HCT116 (cell line): ENCODE results near the gene KRTAP19-4. TPM values are rescaled to one million over a fixed set of nuclear protein-coding genes. Genes with fewer than 3 reads are reported as not detected.
A peak's percentile ranks its signal among the peaks of the same experiment; 100 is the strongest.

ENCODE experiments used
- ATAC-seq: fragments of 200-7000 bp; cut with Tn5 transposase; 2 replicates; pipeline ENCODE4 v1.9.1; 2020; ENCODE audit warnings: mild to moderate bottlenecking, moderate library complexity
- BruUV-seq: library from RNA; stranded (reverse); fragments of 400-500 nt; replicated peaks from 2 replicates; lab custom pipeline; 2021; lab: Mats Ljungman, UMichigan
- CTCF ChIA-PET: fragments of 300-600 bp; sonication (Branson Sonifier 250); formaldehyde crosslinking; loops from one replicate; lab custom pipeline; 2021; ENCODE audit warnings: antibody characterized with exemption; lab: Charles Lee
- POLR2A ChIA-PET: fragments of 300-600, 350-600 bp; sonication (Branson Sonifier 250); formaldehyde crosslinking; loops from one replicate; lab custom pipeline; 2021; ENCODE audit warnings: antibody characterized with exemption; lab: Charles Lee
- RAD21 ChIA-PET, 2 experiments: fragments of 300-600 bp; sonication (Branson Sonifier 250); formaldehyde crosslinking; loops; one replicate each; lab custom pipeline; 2023; ENCODE audit warnings: low total read pairs in 2 of 2; ENCODE audit not compliant: uncharacterized antibody in 2 of 2, unreplicated experiment in 2 of 2, low non-redundant PET in 1 of 2; lab: Charles Lee
- DNase-seq: peaks from one replicate; pipeline ENCODE4 v3.0.0-alpha.2; 2010; ENCODE audit warnings: low read depth, low spot score
- H2AFZ ChIP-seq: fragments of 200-600 bp; shearing (Covaris generic), sonication (generic); 2 replicates; pipeline ENCODE4 v1.6.1; 2017; ENCODE audit warnings: low read depth, mixed run types, mixed read lengths, antibody characterized with exemption, low read length; ENCODE audit not compliant: poor library complexity, severe bottlenecking
- H3K27ac ChIP-seq: 2 replicates; pipeline ENCODE4 v1.5.1; 2012; ENCODE audit warnings: low read depth, low read length
- H3K27me3 ChIP-seq: fragments of 200-600 bp; sonication (generic); 2 replicates; pipeline ENCODE4 v1.6.1; 2016; ENCODE audit warnings: mixed run types, low read length, mixed read lengths; ENCODE audit not compliant: insufficient read depth
- H3K36me3 ChIP-seq, 2 experiments: fragments of 200-500 bp in 1 of 2; fragments of 200-600 bp in 1 of 2; sonication (Bioruptor generic) in 1 of 2; sonication (generic) in 1 of 2; 2 replicates each; pipeline versions ENCODE4 v1.5.1 to v1.6.1; 2014 to 2016; ENCODE audit warnings: low read length in 2 of 2, inconsistent platforms in 1 of 2, mixed read lengths in 1 of 2, mixed run types in 1 of 2; ENCODE audit not compliant: insufficient read depth in 2 of 2, control insufficient read depth in 1 of 2
- H3K4me1 ChIP-seq, 2 experiments: fragments of 200-600 bp in 1 of 2; sonication (generic) in 1 of 2; 2 replicates each; pipeline versions ENCODE4 v1.5.1 to v1.6.1; 2012 to 2017; ENCODE audit warnings: low read length in 2 of 2, inconsistent platforms in 1 of 2, mild to moderate bottlenecking in 1 of 2, mixed read lengths in 1 of 2, mixed run types in 1 of 2, moderate library complexity in 1 of 2; ENCODE audit not compliant: insufficient read depth in 2 of 2, control insufficient read depth in 1 of 2
- H3K4me2 ChIP-seq: fragments of 200-600 bp; sonication (generic); 2 replicates; pipeline ENCODE4 v1.6.1; 2017; ENCODE audit warnings: mixed run types, low read length, mixed read lengths
- H3K4me3 ChIP-seq, 2 experiments: fragments of 200-600 bp in 1 of 2; sonication (generic) in 1 of 2; replicated peaks in 1 of 2; 2 replicates each; pipeline ENCODE4 v1.5.1; 2011 to 2016; ENCODE audit warnings: low read length in 2 of 2, control low read depth in 1 of 2, low read depth in 1 of 2, mild to moderate bottlenecking in 1 of 2, mixed read lengths in 1 of 2, mixed run types in 1 of 2
- H3K79me2 ChIP-seq: fragments of 200-600 bp; sonication (generic); 2 replicates; pipeline ENCODE4 v1.6.1; 2017; ENCODE audit warnings: mild to moderate bottlenecking, mixed run types, low read length, moderate library complexity, mixed read lengths; ENCODE audit not compliant: insufficient read depth
- H3K9ac ChIP-seq: fragments of 200-600 bp; sonication (generic); 2 replicates; pipeline ENCODE4 v1.6.1; 2016; ENCODE audit warnings: low read length, mixed read lengths
- H3K9me2 ChIP-seq: fragments of 200-600 bp; sonication (generic), shearing (Covaris generic); 2 replicates; pipeline ENCODE4 v1.6.1; 2017; ENCODE audit warnings: mixed run types, mild to moderate bottlenecking, moderate library complexity; ENCODE audit not compliant: insufficient read depth
- H3K9me3 ChIP-seq, 2 experiments: fragments of 200-500 bp in 1 of 2; fragments of 200-600 bp in 1 of 2; sonication (Bioruptor generic) in 1 of 2; sonication (generic) in 1 of 2; 2 replicates each; pipeline ENCODE4 v1.6.1; 2014 to 2017; ENCODE audit warnings: low read length in 2 of 2, mixed read lengths in 2 of 2, inconsistent platforms in 1 of 2, low read depth in 1 of 2, mild to moderate bottlenecking in 1 of 2, mixed run types in 1 of 2, moderate library complexity in 1 of 2; ENCODE audit not compliant: control insufficient read depth in 1 of 2, insufficient read depth in 1 of 2
- H4K20me1 ChIP-seq: fragments of 200-600 bp; sonication (generic), shearing (Covaris generic); 2 replicates; pipeline ENCODE4 v1.6.1; 2017; ENCODE audit warnings: mixed run types, mild to moderate bottlenecking, moderate library complexity; ENCODE audit not compliant: insufficient read depth
- CTCF ChIP-seq, 3 experiments: fragments of 200-600 bp in 1 of 3; sonication (generic) in 1 of 3; IDR thresholded peaks in 2 of 3; conservative IDR thresholded peaks in 1 of 3; 2 replicates each; pipeline ENCODE4 v1.5.1; 2012 to 2017; ENCODE audit warnings: low read depth in 2 of 3, low read length in 2 of 3, antibody characterized with exemption in 1 of 3, borderline replicate concordance in 1 of 3, control low read depth in 1 of 3, mild to moderate bottlenecking in 1 of 3, mixed read lengths in 1 of 3, mixed run types in 1 of 3, moderate library complexity in 1 of 3; ENCODE audit not compliant: insufficient read depth in 1 of 3
- MAX ChIP-seq: IDR thresholded peaks from 2 replicates; pipeline ENCODE4 v1.6.1; 2012
- REST ChIP-seq: IDR thresholded peaks from 2 replicates; pipeline ENCODE4 v1.6.1; 2012; ENCODE audit warnings: low read depth
- intact Hi-C: fragments of 100-400 bp; cut with micrococcal nuclease; formaldehyde crosslinking; loops from 2 replicates; pipeline ENCODE4 v1.10.0; 2022
- total RNA-seq: library from RNA; stranded (reverse); gene quantifications from one replicate; pipeline ENCODE4 v1.2.1, GENCODE V29; 2021; ENCODE audit not compliant: unreplicated experiment

KRTAP19-4 gene
- total RNA-seq, 1 experiment from 2014 or later, result not detected

- H3K36me3 ChIP-seq, result no peaks in the 10 kb centered on the region
- no peak overlapping the region for H2AFZ ChIP-seq
- H3K4me2 ChIP-seq, result no peak overlapping the region
- ATAC-seq (no peak), DNase-seq (no peak)
- no peak overlapping the region for H3K9ac ChIP-seq
- TF ChIP-seq REST (no peak), CTCF (IDR thresholded peaks at IDR 0.05 in 2 of 3, conservative IDR thresholded peaks at IDR 0.05 in 1 of 3; ENCODE audit: borderline replicate concordance in 1 of 3, insufficient read depth in 1 of 3, low read depth in 2 of 3, low read length in 2 of 3) (peak in 2 of 3 experiments; percentile 42 to 45; a peak in 4 of 6 replicates), MAX (no peak)
- CTCF ChIA-PET, result no interaction called here
- no peak overlapping the region for H3K4me3 ChIP-seq
- peaks cover 13 to 18% of the 10 kb centered on the region in 2 experiments; a peak in 3 of 4 replicates for H3K9me3 ChIP-seq
- H3K4me1 ChIP-seq, result no peaks in the 10 kb centered on the region
- POLR2A ChIA-PET, result no interaction called here
- RAD21 ChIA-PET, result no interaction called here
- intact Hi-C loops, result no loop called here
- H4K20me1 ChIP-seq, result no peaks in the 10 kb centered on the region
- H3K9me2 ChIP-seq, result no peaks in the 10 kb centered on the region
- H3K27ac ChIP-seq, result no peak overlapping the region
- no peaks in the 10 kb centered on the region for H3K79me2 ChIP-seq
- no TSS peak for BruUV-seq
- H3K27me3 ChIP-seq, result no peaks in the 10 kb centered on the region
Observed at GRCh38 chr21:30463713-30464112, 33.3 kb downstream of the KRTAP19-4 start.
